K562 (cell line): Measurements from ENCODE around the gene PRMT7. TPM values are rescaled to one million over a fixed set of nuclear protein-coding genes. Genes with fewer than 3 reads are reported as not detected.

Experiments used
- ATAC-seq: fragments of 200-7000 bp; cut with Tn5 transposase; 3 replicates; pipeline ENCODE4 v1.9.1; 2020; ENCODE audit warnings: moderate library complexity
- BruUV-seq: library from RNA; stranded (reverse); fragments of 400-500 nt; replicated peaks from 2 replicates; lab custom pipeline; 2021; lab: Mats Ljungman, UMichigan
- CTCF ChIA-PET: fragments of 300-600 bp; formaldehyde crosslinking; extraction: SDS; loops from one replicate; lab custom pipeline; 2021; ENCODE audit warnings: low intra/inter-chr PET ratio; lab: Yijun Ruan, JAX
- POLR2A ChIA-PET: fragments of 300-600, 350-650 bp; sonication (Branson Sonifier 250); formaldehyde crosslinking; extraction: SDS; loops from one replicate; lab custom pipeline; 2021; ENCODE audit warnings: antibody characterized with exemption, inconsistent platforms; lab: Yijun Ruan, JAX
- DNase-seq, 4 experiments: peaks; one replicate each; pipeline versions ENCODE4 v3.0.0 to v3.0.0-alpha.2; 2011 to 2018; ENCODE audit warnings: low spot score in 3 of 4, mixed read lengths in 3 of 4; ENCODE audit errors: extremely low read depth in 1 of 4
- FAIRE-seq: peaks from 2 replicates; lab custom pipeline; 2011; peaks lifted over from hg19 to GRCh38; lab: Jason Lieb, UNC
- H2AFZ ChIP-seq: 2 replicates; pipeline ENCODE4 v1.6.0; 2011; ENCODE audit warnings: low read depth, low read length, control low read depth, inconsistent platforms
- H3K27ac ChIP-seq: fragments of 200-600 bp; 3 replicates; pipeline ENCODE4 v1.8.0; 2011; ENCODE audit warnings: low read depth, mild to moderate bottlenecking, control low read depth, inconsistent platforms, low read length, moderate library complexity, mixed read lengths; ENCODE audit errors: extremely low read depth
- H3K27me3 ChIP-seq, 2 experiments: fragments of 300-600 bp in 1 of 2; 2 replicates in 1 of 2; 3 replicates in 1 of 2; pipeline versions ENCODE4 v1.6.0 to v1.8.0; 2011; ENCODE audit warnings: inconsistent platforms in 2 of 2, low read length in 2 of 2, mild to moderate bottlenecking in 1 of 2, mixed read lengths in 1 of 2, moderate library complexity in 1 of 2; ENCODE audit not compliant: control insufficient read depth in 2 of 2, insufficient read depth in 2 of 2
- H3K36me3 ChIP-seq: fragments of 300-600 bp; 3 replicates; pipeline ENCODE4 v1.8.0; 2011; ENCODE audit warnings: mild to moderate bottlenecking, low read length, inconsistent platforms; ENCODE audit not compliant: control insufficient read depth, insufficient read depth
- H3K4me1 ChIP-seq, 2 experiments: fragments of 200-600 bp in 1 of 2; replicated peaks in 1 of 2; 2 replicates in 1 of 2; 3 replicates in 1 of 2; pipeline versions ENCODE4 v1.5.1 to v1.8.0; 2011; ENCODE audit warnings: inconsistent platforms in 2 of 2, low read length in 2 of 2, mild to moderate bottlenecking in 1 of 2, mixed read lengths in 1 of 2, moderate library complexity in 1 of 2; ENCODE audit not compliant: control insufficient read depth in 2 of 2, insufficient read depth in 2 of 2
- H3K4me2 ChIP-seq: 2 replicates; pipeline ENCODE4 v1.6.1; 2011; ENCODE audit warnings: low read length, control low read depth, inconsistent platforms, mixed read lengths; ENCODE audit not compliant: insufficient read depth
- H3K4me3 ChIP-seq: fragments of 200-600 bp; sonication (generic), shearing (Covaris generic); 2 replicates; pipeline ENCODE4 v1.5.1; 2016; ENCODE audit warnings: control low read depth, inconsistent platforms
- H3K79me2 ChIP-seq: fragments of 200-600 bp; 3 replicates; pipeline ENCODE4 v1.8.0; 2011; ENCODE audit warnings: low read length, inconsistent platforms; ENCODE audit not compliant: control insufficient read depth, insufficient read depth
- H3K9ac ChIP-seq, 2 experiments: 2 replicates each; pipeline versions ENCODE4 v1.6.0 to v1.6.1; 2011; ENCODE audit warnings: low read depth in 2 of 2, low read length in 2 of 2, control low read depth in 1 of 2, inconsistent platforms in 1 of 2, mild to moderate bottlenecking in 1 of 2, mixed read lengths in 1 of 2; ENCODE audit not compliant: insufficient read depth in 1 of 2
- H3K9me1 ChIP-seq: one replicate; pipeline ENCODE4 v1.6.0; 2011; ENCODE audit warnings: inconsistent platforms, mild to moderate bottlenecking, low read length, moderate library complexity; ENCODE audit not compliant: control insufficient read depth, insufficient read depth
- H3K9me3 ChIP-seq: replicated peaks from 2 replicates; pipeline ENCODE4 v1.5.1; 2011; ENCODE audit warnings: low read depth, low read length, inconsistent platforms; ENCODE audit not compliant: control insufficient read depth, insufficient read depth
- H4K20me1 ChIP-seq: replicated peaks from 2 replicates; pipeline ENCODE4 v1.6.1; 2011; ENCODE audit warnings: low read length, inconsistent platforms, mixed read lengths; ENCODE audit not compliant: control insufficient read depth, insufficient read depth
- HMGXB4 ChIP-seq: sonication (generic); formaldehyde crosslinking; IDR thresholded peaks from 2 replicates; pipeline ENCODE4 v1.8.1; 2023; ENCODE audit warnings: mild to moderate bottlenecking, missing genetic modification reagents
- MAFF ChIP-seq: IDR thresholded peaks from 2 replicates; pipeline ENCODE4 v1.6.1; 2012; ENCODE audit warnings: low read length, improper control_type of control experiment
- MECOM ChIP-seq: fragments of 250-450 bp; sonication (Bioruptor Pico); IDR thresholded peaks from 2 replicates; pipeline ENCODE4 v1.8.0; 2022; ENCODE audit warnings: inconsistent platforms
- MTA2 ChIP-seq: fragments of 450-650 bp; IDR thresholded peaks from 2 replicates; pipeline ENCODE4 v1.6.1; 2016; ENCODE audit warnings: low read depth
- OTX1 ChIP-seq: fragments of 450-650 bp; formaldehyde crosslinking; IDR thresholded peaks from 2 replicates; pipeline ENCODE4 v1.4.0; 2022; ENCODE audit warnings: mild to moderate bottlenecking
- RNF2 ChIP-seq: sonication (generic); IDR thresholded peaks from 2 replicates; pipeline ENCODE4 v1.6.1; 2016
- ZBTB8A ChIP-seq: fragments of 450-650 bp; IDR thresholded peaks from 2 replicates; pipeline ENCODE4 v1.6.1; 2018; ENCODE audit warnings: mild to moderate bottlenecking, moderate library complexity; ENCODE audit not compliant: partially characterized antibody
- WGBS: fragments of 100-300 bp; shearing (Covaris generic); methylation state at CpG from one replicate; pipeline ENCODE4 v1.1.6; 2016; ENCODE audit warnings: low coverage, mixed read lengths; ENCODE audit not compliant: insufficient coverage; ENCODE audit errors: missing lambda C conversion rate; 5-methylcytosine and 5-hydroxymethylcytosine counted together
- in situ Hi-C: fragments of 300-500 bp; cut with MboI; formaldehyde crosslinking; loops from 4 replicates; pipeline ENCODE4 v1.15.0; 2018; ENCODE audit warnings: inconsistent platforms, mixed read lengths
- intact Hi-C: fragments of 100-400 bp; cut with micrococcal nuclease; formaldehyde crosslinking; loops from 2 replicates; pipeline ENCODE4 v1.14.2; 2022
- polyA plus RNA-seq, 8 experiments: library from polyadenylated mRNA; depleted of rRNA in 4 of 8; stranded (reverse) in 5 of 8; unstranded in 3 of 8; fragments of >200 nt; fragmentation: Nextera tagmentation in 2 of 8; fragmentation: Illumina TruSeq in 1 of 8; extraction: Ambion mirVana in 2 of 8; extraction: Trizol in 1 of 8; gene quantifications; 2 replicates each; pipeline versions ENCODE4 v1.2.1 to v1.2.3, GENCODE V29; 2011 to 2014; ENCODE audit warnings: inconsistent platforms in 1 of 8, missing spikeins in 1 of 8
- total RNA-seq, 7 experiments: library from RNA; depleted of rRNA in 6 of 7; stranded (reverse); fragments of >200 nt in 6 of 7; fragmentation: Illumina TruSeq in 2 of 7; extraction: Trizol in 2 of 7; gene quantifications; 2 replicates each; pipeline versions ENCODE4 v1.2.1 to v1.2.3, GENCODE V29; 2011 to 2021; ENCODE audit warnings: low replicate concordance in 1 of 7
- TF ChIP-seq, protein P1 (sequence below), 2 experiments: fragments of 450-650 bp in 1 of 2; IDR thresholded peaks; 2 replicates each; pipeline ENCODE4 v1.6.1; 2011 to 2017; ENCODE audit warnings: low read depth in 2 of 2, antibody characterized with exemption in 1 of 2, borderline replicate concordance in 1 of 2, low read length in 1 of 2, mild to moderate bottlenecking in 1 of 2, mixed read lengths in 1 of 2; ENCODE audit not compliant: control insufficient read depth in 1 of 2
- TF ChIP-seq, protein P2 (sequence below): fragments of 150-350 bp; IDR thresholded peaks from 2 replicates; pipeline ENCODE4 v1.6.1; 2014; ENCODE audit warnings: low read depth, mild to moderate bottlenecking, low read length, borderline replicate concordance

The PRMT7 gene
- total and polyA plus RNA-seq, 9 of the 15 experiments (the other 6 are each of a cell fraction or from before 2014, with no cell fraction given) = 6.4 to 88.8 (median 73.1) TPM

DNA sequence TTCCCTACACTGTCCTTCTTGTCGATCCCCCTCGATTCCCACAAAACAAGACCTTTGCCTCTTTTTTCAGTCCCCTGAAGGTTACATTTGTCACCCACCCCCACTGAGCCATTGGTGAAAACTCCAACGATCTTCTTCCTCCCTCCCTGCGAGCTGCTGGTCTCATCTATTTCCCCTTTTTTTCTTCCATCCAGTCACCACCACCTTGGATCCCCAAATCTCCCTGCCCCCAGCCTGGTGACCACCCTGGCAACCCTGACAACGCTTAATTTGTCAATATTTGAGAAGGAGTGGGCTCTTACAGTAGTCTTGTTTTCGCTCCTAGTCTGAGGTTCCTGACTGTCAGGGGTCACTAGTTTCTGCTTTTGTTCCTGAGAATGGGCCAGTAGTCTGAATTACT, 74.6 kb downstream of the PRMT7 start:
- Histone ChIP-seq H3K9ac (no peak overlapping the region), H2AFZ (no peak overlapping the region), H3K79me2 (no peaks in the 10 kb centered on the region), H3K9me1 (peaks cover 3% of the 10 kb centered on the region), H3K4me3 (no peak overlapping the region), H3K4me1 (peaks cover 10 to 13% of the 10 kb centered on the region in 2 experiments; a peak in 4 of 5 replicates), H3K27ac (no peak overlapping the region), H3K27me3 (peaks cover under 1 to 6% of the 10 kb centered on the region in 2 experiments; a peak in 2 of 5 replicates), H3K4me2 (no peak overlapping the region), H3K36me3 (no peaks in the 10 kb centered on the region), H3K9me3 (no peaks in the 10 kb centered on the region), H4K20me1 (no peaks in the 10 kb centered on the region)
- no peak for ATAC-seq
- in situ Hi-C loops = no loop called here
- ChIA-PET POLR2A (interaction anchor here (0.7 kb wide), 1 partner anchor 49 kb away, joined by 7 read pairs; no protein-coding TSS in a partner anchor), CTCF (interaction anchor here (0.8 kb wide), 1 partner anchor 124 kb away, joined by 3 read pairs; no protein-coding TSS in a partner anchor)
- TF ChIP-seq ZBTB8A = no peak
- TF ChIP-seq MAFF = no peak
- no peak for TF ChIP-seq RNF2
- TF ChIP-seq MTA2 = no peak
- no peak for TF ChIP-seq OTX1 (CRISPR knock-in tag)
- no peak for TF ChIP-seq MECOM
- TF ChIP-seq, protein P1, sequence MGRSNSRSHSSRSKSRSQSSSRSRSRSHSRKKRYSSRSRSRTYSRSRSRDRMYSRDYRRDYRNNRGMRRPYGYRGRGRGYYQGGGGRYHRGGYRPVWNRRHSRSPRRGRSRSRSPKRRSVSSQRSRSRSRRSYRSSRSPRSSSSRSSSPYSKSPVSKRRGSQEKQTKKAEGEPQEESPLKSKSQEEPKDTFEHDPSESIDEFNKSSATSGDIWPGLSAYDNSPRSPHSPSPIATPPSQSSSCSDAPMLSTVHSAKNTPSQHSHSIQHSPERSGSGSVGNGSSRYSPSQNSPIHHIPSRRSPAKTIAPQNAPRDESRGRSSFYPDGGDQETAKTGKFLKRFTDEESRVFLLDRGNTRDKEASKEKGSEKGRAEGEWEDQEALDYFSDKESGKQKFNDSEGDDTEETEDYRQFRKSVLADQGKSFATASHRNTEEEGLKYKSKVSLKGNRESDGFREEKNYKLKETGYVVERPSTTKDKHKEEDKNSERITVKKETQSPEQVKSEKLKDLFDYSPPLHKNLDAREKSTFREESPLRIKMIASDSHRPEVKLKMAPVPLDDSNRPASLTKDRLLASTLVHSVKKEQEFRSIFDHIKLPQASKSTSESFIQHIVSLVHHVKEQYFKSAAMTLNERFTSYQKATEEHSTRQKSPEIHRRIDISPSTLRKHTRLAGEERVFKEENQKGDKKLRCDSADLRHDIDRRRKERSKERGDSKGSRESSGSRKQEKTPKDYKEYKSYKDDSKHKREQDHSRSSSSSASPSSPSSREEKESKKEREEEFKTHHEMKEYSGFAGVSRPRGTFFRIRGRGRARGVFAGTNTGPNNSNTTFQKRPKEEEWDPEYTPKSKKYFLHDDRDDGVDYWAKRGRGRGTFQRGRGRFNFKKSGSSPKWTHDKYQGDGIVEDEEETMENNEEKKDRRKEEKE (IDR thresholded peaks at IDR 0.05; ENCODE audit: borderline replicate concordance in 1 of 2, control insufficient read depth in 1 of 2, low read depth in 2 of 2, low read length in 1 of 2) = no peak
- TF ChIP-seq, protein P2, sequence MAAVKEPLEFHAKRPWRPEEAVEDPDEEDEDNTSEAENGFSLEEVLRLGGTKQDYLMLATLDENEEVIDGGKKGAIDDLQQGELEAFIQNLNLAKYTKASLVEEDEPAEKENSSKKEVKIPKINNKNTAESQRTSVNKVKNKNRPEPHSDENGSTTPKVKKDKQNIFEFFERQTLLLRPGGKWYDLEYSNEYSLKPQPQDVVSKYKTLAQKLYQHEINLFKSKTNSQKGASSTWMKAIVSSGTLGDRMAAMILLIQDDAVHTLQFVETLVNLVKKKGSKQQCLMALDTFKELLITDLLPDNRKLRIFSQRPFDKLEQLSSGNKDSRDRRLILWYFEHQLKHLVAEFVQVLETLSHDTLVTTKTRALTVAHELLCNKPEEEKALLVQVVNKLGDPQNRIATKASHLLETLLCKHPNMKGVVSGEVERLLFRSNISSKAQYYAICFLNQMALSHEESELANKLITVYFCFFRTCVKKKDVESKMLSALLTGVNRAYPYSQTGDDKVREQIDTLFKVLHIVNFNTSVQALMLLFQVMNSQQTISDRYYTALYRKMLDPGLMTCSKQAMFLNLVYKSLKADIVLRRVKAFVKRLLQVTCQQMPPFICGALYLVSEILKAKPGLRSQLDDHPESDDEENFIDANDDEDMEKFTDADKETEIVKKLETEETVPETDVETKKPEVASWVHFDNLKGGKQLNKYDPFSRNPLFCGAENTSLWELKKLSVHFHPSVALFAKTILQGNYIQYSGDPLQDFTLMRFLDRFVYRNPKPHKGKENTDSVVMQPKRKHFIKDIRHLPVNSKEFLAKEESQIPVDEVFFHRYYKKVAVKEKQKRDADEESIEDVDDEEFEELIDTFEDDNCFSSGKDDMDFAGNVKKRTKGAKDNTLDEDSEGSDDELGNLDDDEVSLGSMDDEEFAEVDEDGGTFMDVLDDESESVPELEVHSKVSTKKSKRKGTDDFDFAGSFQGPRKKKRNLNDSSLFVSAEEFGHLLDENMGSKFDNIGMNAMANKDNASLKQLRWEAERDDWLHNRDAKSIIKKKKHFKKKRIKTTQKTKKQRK = no peak
- TF ChIP-seq HMGXB4 = no peak
- no peak for FAIRE-seq
- BruUV-seq = no TSS peak
- intact Hi-C loops = no loop called here
- WGBS = under 1% methylated on average over 6 of the region's 6 CpGs
- DNase-seq = no peak
